GM19035 (cell line): ENCODE measurements around the gene DBI.
A peak's percentile ranks its signal among the peaks of the same experiment; 100 is the strongest.
"Not testable (repeated sequence)": the region's sequence is repeated elsewhere in the genome, so short reads cannot be mapped to it uniquely, and the experiment has no call there.

Source experiments
- ATAC-seq: cut with Tn5 transposase; IDR thresholded peaks from one replicate; pipeline ENCODE4 v1.9.1; 2021; ENCODE audit not compliant: unreplicated experiment

The DBI gene

GRCh38 chr2:119364798-119365197 lies 2.0 kb upstream of the DBI start:
- no peak for ATAC-seq

GRCh38 chr2:119365436-119365835 lies 1.3 kb upstream of the DBI start:
- ATAC-seq = no peak

GRCh38 chr2:119366161-119366648 lies 572 bp upstream of the DBI start:
- ATAC-seq = peak; percentile 6

GRCh38 chr2:119367472-119368099 lies 809 bp downstream of the DBI start:
- peak; percentile 33 for ATAC-seq

- ATAC-seq = no peak
These were observed 3.1 kb downstream of the DBI start for GRCh38 chr2:119369845-119370244.

- no peak for ATAC-seq
These were observed 4.3 kb downstream of the DBI start for GRCh38 chr2:119371111-119371510.

GRCh38 chr2:119372778-119373568 lies 6.2 kb downstream of the DBI start:
- ATAC-seq = no peak

GRCh38 chr2:119373907-119374745 lies 7.3 kb downstream of the DBI start:
- ATAC-seq = not testable (repeated sequence)

GRCh38 chr2:119376406-119376805 lies 9.6 kb downstream of the DBI start:
- ATAC-seq = not testable (repeated sequence)

GRCh38 chr2:119376810-119377209 lies 10.0 kb downstream of the DBI start:
- ATAC-seq = no peak

- ATAC-seq = no peak
These were observed 10.7 kb downstream of the DBI start for GRCh38 chr2:119377294-119377992.

GRCh38 chr2:119377993-119378345 lies 11.2 kb downstream of the DBI start:
- no peak for ATAC-seq

- no peak for ATAC-seq
These were observed 11.8 kb downstream of the DBI start for GRCh38 chr2:119378566-119378965.

GRCh38 chr2:119383410-119384140 lies 16.8 kb downstream of the DBI start:
- ATAC-seq = no peak

- no peak for ATAC-seq
These were observed 18.2 kb downstream of the DBI start for GRCh38 chr2:119384971-119385370.

GRCh38 chr2:119385466-119385865 lies 18.7 kb downstream of the DBI start:
- no peak for ATAC-seq

- ATAC-seq = peak; percentile 73
These were observed 20.8 kb downstream of the DBI start for GRCh38 chr2:119387381-119388129.

GRCh38 chr2:119389615-119390306 lies 23.0 kb downstream of the DBI start:
- ATAC-seq = no peak
